HEK293 (cell line): ENCODE measurements around the gene TMF1.

Experiments
- HIC1 ChIP-seq: fragments of 450-650 bp; formaldehyde crosslinking; IDR thresholded peaks from 2 replicates; pipeline ENCODE4 v1.5.1; 2016; ENCODE audit warnings: missing biosample characterization, missing genetic modification characterization
- ZNF777 ChIP-seq: fragments of 450-650 bp; formaldehyde crosslinking; IDR thresholded peaks from 2 replicates; pipeline ENCODE4 v1.5.1; 2017; ENCODE audit warnings: missing biosample characterization, missing genetic modification characterization, borderline replicate concordance

GRCh38 chr3:69087030-69087791 lies 35.1 kb upstream of the TMF1 start:
- TF ChIP-seq ZNF777 (tag by site-specific recombination): no peak
- no peak for TF ChIP-seq HIC1 (tag by site-specific recombination)
